Stimulated activated CD8-positive, alpha-beta memory T cell treated with anti-CD3 and anti-CD28 coated beads, Interleukin-15, amount 100 ng/mL, for 4 hours (primary cell): ENCODE measurements around the gene C2orf76.

Experiments
- DNase-seq, 2 donors: peaks; one replicate each; pipeline ENCODE4 v3.0.0-alpha.2; 2020; ENCODE audit warnings: low read depth in 2 of 2

The C2orf76 gene

DNA sequence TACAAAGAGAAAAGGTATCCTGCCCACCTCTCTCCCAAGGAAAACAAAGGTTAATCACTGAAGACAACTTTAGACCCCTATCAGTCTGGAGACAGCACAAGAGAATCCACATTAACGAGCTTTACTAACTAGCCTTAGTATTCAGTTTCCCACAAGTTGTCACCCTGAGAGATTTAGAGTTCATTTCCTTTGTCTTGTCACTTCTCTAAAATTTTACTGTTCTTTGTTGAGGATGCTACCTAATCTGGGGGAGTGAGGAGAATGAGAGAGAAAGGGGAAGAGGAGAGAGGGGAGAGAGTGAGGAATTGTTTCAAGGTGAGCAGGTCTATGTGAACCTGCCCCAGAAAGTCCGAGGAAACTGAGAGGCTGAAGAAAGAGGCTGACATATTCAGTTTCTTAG lies 28.4 kb downstream of the C2orf76 start:
- DNase-seq: no peak

- no peak for DNase-seq
Observed at GRCh38 chr2:119337749-119338148, 28.9 kb downstream of the C2orf76 start.

DNA sequence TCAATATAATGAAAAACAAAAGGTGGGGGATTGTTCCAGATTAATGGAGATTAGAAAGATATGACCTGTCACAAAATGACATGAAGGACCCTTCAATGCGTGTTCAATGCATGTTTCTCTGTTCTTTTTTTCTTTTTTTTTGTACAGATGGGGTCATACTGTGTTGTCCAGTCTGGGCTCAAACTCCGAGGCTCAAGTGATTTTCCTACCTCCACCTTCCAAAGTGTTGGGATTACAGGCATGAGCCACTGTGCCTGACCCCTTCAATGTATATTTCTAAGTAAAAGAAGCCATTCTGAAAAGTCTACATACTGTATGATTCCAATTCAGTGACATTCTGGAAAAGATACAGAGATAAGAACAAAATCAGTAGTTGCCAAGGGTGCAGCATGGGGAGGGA lies 32.8 kb downstream of the C2orf76 start:
- no peak for DNase-seq

- DNase-seq: no peak
Observed at GRCh38 chr2:119333360-119333759, 33.3 kb downstream of the C2orf76 start.

DNA sequence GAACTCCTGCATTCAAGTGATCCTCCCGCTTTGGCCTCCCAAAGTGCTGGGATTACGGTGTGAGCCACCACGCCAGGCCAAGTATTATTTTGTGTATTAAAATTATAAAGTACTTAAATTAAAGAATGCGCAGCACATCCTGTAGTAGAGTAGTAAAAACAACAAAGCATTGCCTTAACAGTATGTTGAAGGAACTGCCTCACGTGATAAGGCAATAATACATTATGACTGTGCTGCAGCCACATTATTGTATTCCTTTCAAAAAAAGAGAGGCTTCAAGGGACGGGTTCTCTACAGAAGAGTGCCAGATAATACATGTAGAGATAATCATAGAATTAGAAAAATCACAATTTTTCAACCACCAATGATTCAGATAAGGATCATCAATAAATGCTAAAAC lies 33.7 kb downstream of the C2orf76 start:
- no peak for DNase-seq

DNA sequence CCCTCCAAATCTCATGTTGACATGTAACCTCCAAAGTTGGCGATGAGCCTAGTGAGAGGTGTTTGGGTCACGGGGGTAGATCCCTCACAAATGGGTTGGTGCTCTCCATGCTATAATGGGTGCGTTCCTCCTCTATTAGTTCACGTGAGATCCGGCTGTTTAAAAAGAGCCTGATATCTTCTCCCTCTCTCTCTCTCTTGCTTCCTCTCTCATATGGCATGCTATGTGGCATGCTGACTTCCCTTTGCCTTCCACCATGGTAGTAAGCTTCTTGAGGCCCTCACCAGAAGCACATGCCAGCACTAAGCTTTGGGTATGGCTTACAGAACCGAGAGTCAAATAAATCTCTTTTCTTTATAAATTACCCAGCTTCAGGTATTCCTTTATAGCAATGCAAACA lies 39.2 kb downstream of the C2orf76 start:
- DNase-seq: no peak

DNA sequence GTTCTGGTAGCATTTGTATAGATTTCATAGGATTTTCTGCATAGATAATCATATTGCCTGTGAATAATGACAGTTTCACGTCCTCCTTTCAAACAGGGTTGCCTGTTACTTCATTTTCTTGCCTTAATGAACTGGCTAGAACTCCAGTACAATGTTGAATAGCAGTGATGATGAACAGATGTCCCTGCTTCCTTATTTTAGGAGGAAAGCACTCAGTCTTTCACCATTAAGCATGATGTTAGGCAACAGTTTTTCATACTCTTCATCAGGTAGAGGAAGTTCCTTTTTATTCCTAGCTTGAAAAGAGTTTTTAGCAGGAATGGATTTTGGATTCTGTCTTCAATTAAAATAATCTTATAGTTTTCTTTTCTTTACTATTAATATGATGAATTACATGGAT lies 39.7 kb downstream of the C2orf76 start:
- DNase-seq: no peak

GRCh38 chr2:119324685-119325270 lies 41.9 kb downstream of the C2orf76 start:
- DNase-seq: no peak

DNA sequence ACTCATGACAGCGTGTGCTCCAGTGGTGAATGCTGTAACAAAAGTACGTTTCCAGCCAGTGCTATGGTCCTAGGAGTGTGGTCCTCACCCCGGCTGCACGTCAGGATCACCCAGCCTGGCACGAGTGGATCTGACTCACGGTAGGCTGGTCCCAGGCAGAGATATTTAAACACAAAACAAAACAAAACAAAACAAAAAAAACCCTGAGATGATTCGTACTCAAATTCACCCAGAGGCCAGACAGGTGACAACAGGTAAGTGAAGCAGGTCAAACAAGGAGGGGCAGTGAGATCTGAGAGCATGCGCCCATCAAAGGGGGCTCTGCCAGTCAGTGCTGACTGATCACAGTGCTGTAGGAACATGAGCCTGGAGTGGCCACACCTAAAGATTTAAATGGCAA lies 43.2 kb downstream of the C2orf76 start:
- no peak for DNase-seq

DNA sequence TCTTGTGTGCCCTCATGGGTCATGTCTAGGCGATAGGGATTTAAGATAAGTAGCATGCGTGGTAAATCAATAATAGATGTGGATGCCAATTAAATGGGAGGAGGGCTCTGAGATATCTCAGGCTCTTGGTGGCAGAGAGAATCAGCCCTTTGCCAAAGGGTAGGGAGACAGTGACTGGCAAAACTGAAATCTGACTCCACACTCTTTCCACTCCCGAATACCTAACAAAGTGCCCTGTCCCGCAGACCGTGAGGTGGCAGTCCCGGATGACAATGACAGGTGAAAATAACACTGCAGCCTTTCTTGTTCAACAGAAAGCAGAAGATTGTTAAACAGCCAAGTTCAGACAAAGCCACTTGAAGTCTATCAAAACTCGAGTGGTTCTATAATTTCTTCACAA lies 47.0 kb downstream of the C2orf76 start:
- DNase-seq: no peak

DNA sequence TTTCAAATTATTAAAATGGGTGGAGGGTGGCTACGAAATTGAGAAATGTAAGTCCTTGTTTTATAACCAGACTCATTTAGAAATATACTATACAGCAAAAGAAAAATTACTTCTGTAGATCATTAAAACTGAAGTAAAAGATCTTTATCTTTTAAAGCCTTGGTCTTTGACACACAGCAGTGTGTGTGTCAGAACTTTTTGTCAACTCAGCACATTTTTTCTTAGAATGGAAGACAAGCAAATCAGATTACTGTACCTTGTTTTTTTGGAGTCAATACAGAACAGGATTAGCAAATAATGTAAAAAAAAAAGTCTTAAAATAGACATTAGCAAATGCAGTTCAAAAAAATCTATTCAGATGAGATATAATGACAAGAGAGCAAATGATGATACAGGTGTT lies 49.1 kb downstream of the C2orf76 start:
- DNase-seq: no peak

DNA sequence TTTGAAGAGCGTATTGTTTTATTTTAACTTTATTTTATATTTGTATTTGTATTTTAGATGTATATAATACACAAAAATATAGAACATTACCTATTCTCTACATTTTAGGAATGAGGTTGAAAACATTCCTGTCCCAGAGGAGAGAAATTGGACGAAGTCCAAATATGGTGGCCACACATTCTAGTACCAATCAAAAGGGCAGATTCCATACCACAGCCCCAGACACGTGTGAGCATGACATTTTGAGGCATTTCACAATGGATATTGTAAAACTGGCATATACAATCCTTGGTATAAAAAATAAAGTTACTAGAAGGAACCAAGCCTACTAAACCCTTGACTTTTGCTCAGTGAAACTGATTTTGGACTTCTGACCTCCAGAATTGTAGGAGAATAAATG lies 50.6 kb downstream of the C2orf76 start:
- DNase-seq: no peak

DNA sequence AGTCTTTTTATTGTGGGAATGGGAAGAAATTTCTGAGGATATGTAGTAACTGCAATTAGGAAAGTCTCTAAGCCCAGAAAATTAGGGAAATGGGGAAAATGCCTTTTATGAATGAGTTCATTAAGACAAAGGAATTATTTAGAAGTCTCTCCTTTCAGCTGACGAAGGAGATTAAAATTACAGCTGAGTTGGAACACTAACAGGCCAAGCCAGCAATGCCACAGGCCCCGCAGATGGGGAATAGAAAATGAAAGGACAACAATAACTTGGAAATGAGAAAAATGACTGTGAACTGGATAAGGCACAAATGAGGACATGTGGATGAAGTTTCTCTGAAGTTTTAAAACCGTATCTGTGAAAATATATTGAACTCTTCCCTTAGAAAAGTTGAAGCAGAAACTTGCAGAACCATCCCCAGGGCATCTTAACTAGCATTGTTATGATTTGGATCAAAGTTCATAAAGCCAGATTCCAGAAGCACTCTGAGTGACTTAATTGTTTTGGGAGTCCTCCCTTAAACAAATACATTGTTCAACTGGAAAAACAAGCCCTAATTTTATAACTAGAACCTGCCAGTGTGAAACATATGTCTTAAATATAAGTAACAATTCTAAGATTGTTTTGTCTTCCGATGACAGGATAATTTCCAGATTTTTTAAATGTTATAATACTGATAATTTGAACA lies 51.3 kb downstream of the C2orf76 start:
- no peak for DNase-seq

- no peak for DNase-seq
Observed at GRCh38 chr2:119311831-119312230, 54.8 kb downstream of the C2orf76 start.

DNA sequence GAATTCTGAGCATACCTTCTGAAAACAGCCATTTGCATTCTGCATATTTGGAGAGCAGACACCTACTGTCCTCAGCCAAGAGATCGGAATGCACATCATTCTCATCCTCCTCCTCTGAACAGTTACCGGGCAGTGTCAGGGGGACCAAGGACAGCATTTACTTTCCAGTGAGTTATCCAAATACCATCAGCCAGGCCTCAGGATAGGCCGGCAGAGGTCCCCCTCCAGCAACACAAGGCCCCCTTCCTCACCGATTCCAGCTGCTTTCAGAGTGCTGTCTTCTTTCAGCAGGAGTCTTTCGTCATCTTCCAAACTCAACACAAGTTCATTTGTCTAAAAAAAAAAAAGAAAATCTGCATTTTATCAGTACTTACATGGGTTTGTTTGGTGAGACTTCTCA lies 55.3 kb downstream of the C2orf76 start:
- DNase-seq: no peak

DNA sequence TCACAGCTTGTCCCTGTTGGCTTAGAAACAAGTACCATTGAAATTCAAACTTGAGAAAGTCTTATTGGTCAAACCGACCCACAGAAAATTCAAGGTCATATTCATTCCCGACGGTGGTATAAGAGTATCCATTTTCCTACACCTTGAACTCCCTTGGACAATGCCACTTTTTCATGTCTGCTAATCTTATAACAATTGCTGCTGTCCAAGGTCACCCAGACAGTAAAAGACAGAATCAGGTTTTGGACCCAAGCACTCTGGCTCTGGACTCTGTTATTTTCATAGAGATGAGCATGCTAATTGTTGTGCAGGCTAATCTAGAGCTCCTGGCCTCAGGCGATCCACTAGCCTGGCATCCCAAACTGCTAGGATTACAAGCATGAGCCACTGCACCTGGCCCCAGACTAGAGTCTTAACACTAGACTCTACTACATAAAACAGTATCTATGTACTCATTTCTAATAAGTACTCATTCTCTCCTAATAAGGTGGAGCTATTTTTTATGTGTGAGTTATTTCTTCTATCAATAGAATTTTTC lies 57.8 kb downstream of the C2orf76 start:
- DNase-seq: no peak

GRCh38 chr2:119307419-119308140 lies 59.1 kb downstream of the C2orf76 start:
- no peak for DNase-seq

DNA sequence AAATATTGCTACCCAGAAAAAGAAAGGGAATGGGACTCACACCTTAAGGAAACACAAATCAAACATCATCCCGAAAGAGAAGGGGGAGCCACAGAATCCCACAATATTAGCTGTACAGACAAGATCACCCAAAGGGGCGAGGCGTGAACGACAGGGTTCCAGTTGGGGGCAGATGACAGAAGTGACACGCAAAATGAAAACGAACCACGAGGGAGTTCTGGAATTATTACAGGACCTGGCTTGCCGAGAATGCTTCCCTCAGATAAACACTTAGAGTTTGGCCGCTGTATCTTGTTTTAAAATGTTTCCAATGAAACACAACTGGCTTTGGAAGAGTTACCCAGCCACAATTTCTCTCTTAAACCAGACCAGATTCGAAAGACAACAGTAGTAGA lies 60.4 kb downstream of the C2orf76 start:
- no peak for DNase-seq

- no peak for DNase-seq
Observed at GRCh38 chr2:119305497-119306195, 61.0 kb downstream of the C2orf76 start.

DNA sequence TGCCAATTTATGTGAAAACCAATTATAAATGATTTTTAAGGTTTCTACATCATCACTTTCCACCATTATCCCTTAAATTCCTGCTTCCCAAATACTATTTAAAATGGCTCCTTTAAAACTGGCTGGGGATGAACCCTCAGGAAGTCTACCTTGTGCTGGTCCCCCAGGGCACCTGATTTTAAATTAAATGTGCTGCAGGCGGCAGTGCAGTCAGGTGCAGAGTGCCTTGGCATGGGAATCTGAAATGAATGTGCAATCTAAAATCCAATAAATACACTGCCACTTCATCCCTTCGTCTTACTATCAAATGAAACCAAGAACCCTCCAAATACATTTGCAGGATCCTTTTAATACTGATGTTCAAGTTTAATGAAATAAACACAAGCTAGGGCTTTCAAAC lies 61.8 kb downstream of the C2orf76 start:
- DNase-seq: no peak

- DNase-seq: no peak
Observed at GRCh38 chr2:119301413-119301812, 65.2 kb downstream of the C2orf76 start.

DNA sequence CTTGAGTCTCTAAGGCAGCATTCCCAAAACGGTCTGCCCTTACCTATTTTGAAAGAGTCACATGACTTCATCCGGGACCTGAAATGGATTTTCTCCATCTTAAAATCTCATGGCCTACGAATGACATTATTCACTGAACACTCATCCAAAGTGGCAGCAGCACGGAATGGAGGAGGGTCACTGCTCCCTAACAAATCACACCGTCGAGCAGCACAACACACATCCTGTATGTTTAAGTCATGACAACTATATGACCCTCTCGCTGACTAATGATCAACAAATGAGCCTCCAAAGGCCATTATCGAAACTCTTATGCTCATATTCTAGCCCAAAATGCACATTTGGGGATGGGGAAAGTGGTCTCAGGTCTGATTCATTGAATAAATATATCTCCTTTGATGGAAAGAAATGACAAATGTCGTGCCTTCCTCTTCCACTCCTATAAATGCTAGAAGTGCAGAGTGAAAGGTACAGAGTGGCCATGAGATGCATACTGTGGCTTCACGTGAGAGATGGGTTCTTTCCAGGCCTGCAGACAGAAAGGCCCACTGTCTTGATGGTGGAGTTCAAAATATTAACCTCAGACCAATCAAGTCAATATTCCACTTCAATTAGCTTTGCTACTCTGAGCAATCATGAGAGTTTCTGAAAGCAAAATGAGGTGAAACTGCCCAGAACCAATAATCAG lies 70.8 kb downstream of the C2orf76 start:
- DNase-seq: no peak
